GM12864 (cell line): ENCODE data around the gene BFAR.
A peak's percentile ranks its signal among the peaks of the same experiment; 100 is the strongest.

Experiments
- DNase-seq: peaks from one replicate; pipeline ENCODE4 v3.0.0-alpha.2; 2011; ENCODE audit warnings: low read depth
- H3K4me3 ChIP-seq: 2 replicates; pipeline ENCODE4 v1.5.1; 2011; ENCODE audit warnings: mild to moderate bottlenecking, low read depth, low read length, control low read depth
- CTCF ChIP-seq: IDR thresholded peaks from 2 replicates; pipeline ENCODE4 v1.5.1; 2011; ENCODE audit warnings: low read depth, mild to moderate bottlenecking, moderate library complexity, low read length, control low read depth, inconsistent platforms; ENCODE audit errors: missing control alignments

BFAR gene

GRCh38 chr16:14608111-14608566, 24.6 kb upstream of the BFAR start:
- TF ChIP-seq CTCF: no peak
- no peak for DNase-seq
- peak overlapping the region; percentile 3; the same call in 1 of the 2 replicates for H3K4me3 ChIP-seq

DNA sequence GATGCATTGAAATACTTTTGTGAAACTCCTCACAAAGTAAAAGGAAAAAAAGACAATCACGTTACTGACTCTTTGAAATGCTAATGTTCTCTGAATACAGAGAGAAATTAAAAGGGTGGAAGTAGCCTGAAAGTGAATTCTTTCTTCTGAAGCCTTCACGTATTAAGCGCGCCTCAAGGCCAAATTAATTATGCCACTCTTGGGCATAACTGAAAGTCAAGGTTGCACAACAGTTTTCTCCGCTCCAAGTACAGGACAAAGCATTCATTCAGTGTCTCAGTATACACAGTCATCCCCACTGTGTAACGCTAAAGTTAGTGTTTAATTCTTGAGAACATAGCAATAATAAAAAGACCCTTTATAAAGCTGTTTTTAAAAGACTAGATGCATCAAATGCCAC, 24.1 kb upstream of the BFAR start:
- no peak for DNase-seq
- H3K4me3 ChIP-seq: peak overlapping the region; percentile 3; the same call in 1 of the 2 replicates
- TF ChIP-seq CTCF: no peak

GRCh38 chr16:14609716-14610115, 23.0 kb upstream of the BFAR start:
- DNase-seq: no peak
- no peak overlapping the region for H3K4me3 ChIP-seq
- no peak for TF ChIP-seq CTCF

DNA sequence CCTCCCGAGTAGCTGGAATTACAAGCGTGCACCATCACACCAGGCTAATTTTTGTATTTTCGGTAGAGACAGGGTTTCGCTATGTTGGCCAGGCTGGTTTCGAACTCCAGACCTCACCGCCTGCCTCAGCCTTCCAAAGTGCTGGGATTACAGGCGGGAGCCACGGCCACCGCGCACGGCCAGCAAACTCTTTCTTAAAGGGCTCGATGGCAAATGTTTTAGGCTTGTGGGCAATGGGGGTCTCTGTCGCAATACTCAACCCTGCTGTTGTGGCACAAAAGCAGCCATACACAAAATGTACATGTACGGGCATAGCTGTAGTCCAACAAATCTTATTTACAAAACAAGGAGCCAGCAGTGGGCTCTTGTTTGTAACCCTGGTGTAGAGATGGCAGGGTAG, 21.1 kb upstream of the BFAR start:
- no peak overlapping the region for H3K4me3 ChIP-seq
- DNase-seq: no peak

GRCh38 chr16:14613991-14614390, 18.8 kb upstream of the BFAR start:
- no peak for TF ChIP-seq CTCF

More for the DNA sequence above, 21.1 kb upstream of the BFAR start:
- no peak for TF ChIP-seq CTCF

DNA sequence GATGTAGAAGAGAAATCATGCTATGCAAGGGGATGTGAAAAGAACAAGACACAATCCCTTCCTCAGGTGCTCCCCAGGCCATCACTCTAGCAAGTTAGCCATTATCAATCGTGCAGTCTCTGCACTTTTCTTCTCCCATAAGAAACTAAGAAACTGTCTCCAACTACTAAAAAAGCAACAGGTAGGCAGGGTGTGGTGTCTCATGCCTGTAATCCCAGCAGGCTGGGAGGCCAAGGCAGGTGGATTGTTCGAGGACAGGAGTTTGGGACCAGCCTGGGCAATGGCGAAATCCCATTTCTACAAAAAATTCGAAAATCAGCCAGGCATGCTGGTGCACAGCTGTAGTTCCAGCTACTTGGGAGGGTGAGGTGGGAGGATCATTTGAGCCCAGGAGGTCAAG, 16.5 kb upstream of the BFAR start:
- no peak for DNase-seq
- TF ChIP-seq CTCF: no peak
- H3K4me3 ChIP-seq: no peak overlapping the region

More at GRCh38 chr16:14613991-14614390, 18.8 kb upstream of the BFAR start:
- no peak for DNase-seq
- no peak overlapping the region for H3K4me3 ChIP-seq

GRCh38 chr16:14618566-14618965, 14.2 kb upstream of the BFAR start:
- no peak for DNase-seq
- no peak for TF ChIP-seq CTCF
- H3K4me3 ChIP-seq: no peak overlapping the region
